ENCODE data around the gene TMEM131L. TPM values are rescaled to one million over a fixed set of nuclear protein-coding genes. Genes with fewer than 3 reads are reported as not detected.
"Not testable (repeated sequence)": the region's sequence is repeated elsewhere in the genome, so short reads cannot be mapped to it uniquely, and the experiment has no call there.

Gene TMEM131L
- total RNA-seq, 4 donors from 2014 or later, result 17.7 to 43.9 (median 24.8) TPM

DNA sequence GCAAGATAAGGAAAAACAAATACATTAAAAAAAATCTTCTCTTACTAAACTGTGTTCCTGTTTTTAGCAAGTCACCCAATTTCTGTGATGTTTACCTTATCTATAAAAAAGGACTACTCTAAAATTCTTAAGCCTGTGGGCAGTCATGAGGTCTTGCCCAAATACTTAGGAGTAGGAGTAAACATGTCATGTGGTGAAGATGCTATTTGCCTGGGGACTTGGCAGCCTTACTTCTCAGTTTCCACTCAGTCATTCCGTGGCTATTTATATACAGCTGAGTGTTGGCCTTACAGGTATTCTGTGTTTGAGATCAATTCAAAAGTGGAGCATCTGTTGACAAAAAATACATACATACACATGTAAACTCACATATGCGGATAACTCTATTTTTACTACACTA lies 128.1 kb downstream of the TMEM131L start:
- no peak for DNase-seq (ENCODE audit: low spot score)
- no peak for ATAC-seq (ENCODE audit: low FRiP score)
- TF ChIP-seq, protein P1, sequence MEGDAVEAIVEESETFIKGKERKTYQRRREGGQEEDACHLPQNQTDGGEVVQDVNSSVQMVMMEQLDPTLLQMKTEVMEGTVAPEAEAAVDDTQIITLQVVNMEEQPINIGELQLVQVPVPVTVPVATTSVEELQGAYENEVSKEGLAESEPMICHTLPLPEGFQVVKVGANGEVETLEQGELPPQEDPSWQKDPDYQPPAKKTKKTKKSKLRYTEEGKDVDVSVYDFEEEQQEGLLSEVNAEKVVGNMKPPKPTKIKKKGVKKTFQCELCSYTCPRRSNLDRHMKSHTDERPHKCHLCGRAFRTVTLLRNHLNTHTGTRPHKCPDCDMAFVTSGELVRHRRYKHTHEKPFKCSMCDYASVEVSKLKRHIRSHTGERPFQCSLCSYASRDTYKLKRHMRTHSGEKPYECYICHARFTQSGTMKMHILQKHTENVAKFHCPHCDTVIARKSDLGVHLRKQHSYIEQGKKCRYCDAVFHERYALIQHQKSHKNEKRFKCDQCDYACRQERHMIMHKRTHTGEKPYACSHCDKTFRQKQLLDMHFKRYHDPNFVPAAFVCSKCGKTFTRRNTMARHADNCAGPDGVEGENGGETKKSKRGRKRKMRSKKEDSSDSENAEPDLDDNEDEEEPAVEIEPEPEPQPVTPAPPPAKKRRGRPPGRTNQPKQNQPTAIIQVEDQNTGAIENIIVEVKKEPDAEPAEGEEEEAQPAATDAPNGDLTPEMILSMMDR (IDR thresholded peaks at IDR 0.05), result no peak

DNA sequence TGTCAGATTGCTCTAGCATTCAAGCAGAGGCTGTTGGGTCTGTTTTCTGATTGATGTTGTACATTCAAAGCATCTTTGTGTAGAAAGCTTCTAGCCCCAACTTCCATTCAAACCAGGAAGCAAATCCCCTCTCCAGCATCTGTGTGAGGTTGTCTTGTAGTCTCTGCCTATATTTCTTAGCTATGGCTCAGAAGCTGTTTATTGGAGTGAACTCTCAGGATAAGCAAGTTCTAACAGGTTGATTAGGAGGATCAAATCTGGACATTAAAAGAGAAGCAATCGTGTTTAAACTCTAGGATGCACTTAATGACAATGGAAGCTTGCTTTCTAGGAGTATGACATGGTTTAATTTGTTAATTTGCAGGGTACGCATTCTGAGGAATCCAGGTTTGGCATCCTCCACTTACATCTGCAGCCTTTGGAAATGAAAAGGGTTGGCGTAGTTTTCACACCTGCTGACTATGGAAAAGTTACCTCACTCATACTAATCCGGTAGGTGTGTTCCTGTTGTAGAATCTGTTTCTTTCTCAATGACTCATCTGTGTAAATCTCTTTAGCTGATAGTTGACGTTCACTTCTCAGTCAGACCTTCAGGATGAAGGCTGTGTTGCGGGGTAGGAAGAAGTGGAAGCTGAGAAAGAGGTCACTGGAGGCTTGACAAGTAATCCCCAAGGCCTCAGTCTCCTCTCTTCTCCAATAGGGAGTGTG lies 129.9 kb downstream of the TMEM131L start:
- ATAC-seq (ENCODE audit: low FRiP score), result no peak
- TF ChIP-seq, protein P1 (IDR thresholded peaks at IDR 0.05), result no peak
- no peak for DNase-seq (ENCODE audit: low spot score)

DNA sequence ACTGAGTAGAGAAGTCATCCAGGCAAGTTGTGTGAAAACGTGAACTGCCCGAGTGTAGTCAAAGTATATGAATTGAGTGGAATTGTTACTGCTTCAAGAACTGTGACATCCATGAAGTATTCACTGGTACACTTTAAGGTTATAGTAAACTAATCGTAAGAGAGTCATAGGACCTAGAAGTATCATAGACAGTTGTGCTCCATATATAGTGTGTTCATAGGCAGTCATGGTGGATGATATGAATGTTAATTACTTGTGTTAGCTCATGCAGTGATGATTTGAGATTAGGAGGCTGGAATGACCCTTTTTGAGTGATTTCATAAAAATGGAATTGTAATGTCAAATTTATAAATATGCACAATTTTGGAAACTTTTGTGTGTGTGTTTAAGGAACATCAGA lies 136.6 kb downstream of the TMEM131L start:
- TF ChIP-seq, protein P1 (IDR thresholded peaks at IDR 0.05), result no peak
- DNase-seq (ENCODE audit: low spot score) (no peak), ATAC-seq (ENCODE audit: low FRiP score) (no peak)

DNA sequence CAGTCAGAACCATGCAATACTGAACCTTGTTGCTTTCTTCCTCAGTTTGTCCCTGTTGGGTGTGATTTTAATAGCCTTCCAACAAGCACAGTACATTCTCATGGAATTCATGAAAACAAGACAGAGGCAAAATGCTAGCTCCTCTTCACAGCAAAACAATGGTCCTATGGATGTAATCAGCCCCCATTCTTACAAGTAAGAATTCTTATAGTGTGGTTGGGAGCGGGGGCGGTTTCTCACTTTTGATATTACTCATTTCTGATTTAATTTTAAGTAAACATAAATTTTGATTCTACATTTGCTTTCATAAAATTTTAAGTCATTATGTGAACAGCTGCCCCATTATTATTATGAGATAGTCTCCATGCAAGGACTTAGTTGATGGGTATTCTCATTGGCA lies 137.1 kb downstream of the TMEM131L start:
- DNase-seq (ENCODE audit: low spot score), result no peak
- ATAC-seq (ENCODE audit: low FRiP score), result no peak
- TF ChIP-seq, protein P1 (IDR thresholded peaks at IDR 0.05), result no peak

DNA sequence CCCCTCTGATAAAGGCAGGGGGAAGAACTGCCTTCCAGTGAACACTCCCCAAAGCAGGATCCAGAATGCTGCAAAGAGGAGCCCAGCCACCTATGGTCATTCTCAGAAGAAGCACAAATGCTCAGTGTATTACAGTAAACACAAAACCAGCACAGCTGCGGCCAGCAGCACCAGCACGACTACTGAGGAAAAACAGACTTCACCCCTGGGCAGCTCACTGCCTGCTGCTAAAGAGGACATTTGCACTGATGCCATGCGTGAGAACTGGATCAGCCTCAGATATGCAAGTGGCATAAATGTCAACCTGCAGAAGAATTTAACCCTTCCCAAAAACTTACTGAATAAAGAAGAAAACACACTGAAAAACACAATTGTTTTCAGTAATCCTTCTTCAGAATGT lies 137.7 kb downstream of the TMEM131L start:
- no peak for DNase-seq (ENCODE audit: low spot score)
- no peak for ATAC-seq (ENCODE audit: low FRiP score)
- TF ChIP-seq, protein P1 (IDR thresholded peaks at IDR 0.05), result no peak

DNA sequence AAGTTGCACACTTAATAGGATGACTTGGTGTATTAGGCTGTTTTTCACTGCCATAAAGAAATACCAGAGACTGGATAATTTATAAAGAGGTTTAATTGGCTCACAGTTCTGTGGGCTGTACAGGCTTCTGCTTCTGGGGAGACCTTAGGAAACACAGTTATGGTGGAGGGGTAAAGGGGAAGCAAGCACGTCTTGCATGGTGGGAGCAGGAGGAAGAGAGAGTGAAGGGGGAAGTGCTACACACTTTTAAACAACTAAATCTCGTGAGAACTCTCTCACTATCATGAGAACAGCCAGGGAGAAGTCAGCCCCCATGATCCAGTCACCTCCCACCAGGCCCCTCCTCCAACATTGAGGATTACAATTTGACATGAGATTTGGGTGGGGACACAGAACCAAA lies 142.9 kb downstream of the TMEM131L start:
- DNase-seq (ENCODE audit: low spot score); ATAC-seq (ENCODE audit: low FRiP score): not testable (repeated sequence)

DNA sequence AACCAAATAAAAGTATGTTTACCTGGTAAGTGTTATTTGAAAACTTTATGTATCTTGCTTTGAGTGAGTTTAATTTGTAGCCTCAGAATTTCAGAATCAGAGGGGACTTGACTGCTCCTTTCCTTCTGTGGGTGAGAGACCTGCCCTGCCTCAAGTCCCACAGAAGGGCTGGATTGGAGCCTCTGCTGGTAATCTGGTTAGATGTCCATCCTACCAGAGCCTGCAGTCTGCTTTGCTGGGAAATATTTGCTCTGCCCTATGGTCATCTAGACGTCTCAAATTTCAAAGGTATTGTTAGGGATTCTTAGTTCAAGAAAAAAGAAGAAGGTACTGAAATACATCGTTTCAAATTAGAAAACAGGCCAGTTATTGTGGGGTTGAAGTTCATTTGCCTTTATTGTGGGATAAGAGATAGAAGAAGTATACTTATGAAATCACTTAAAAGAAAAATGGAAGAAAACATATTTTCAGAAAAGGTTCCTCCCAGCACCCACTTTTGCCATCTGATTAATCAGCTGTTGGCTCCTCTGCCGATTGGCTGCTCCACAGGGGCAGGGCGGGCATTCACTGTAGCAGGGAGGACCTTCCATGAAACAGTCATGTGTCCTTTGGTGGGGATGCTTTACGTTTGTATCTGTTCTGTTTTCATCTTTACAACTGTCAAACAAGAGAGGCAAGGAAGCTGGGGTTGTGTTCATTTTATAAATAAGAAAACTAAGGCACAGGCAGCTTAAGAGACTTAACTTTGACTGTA lies 144.6 kb downstream of the TMEM131L start:
- ATAC-seq (ENCODE audit: low FRiP score) (no peak), DNase-seq (ENCODE audit: low spot score) (no peak)
- TF ChIP-seq, protein P1 (IDR thresholded peaks at IDR 0.05), result no peak
